Cardiac muscle cell (in vitro differentiated cells and primary cell): ENCODE measurements around the gene ZNF70. TPM values are rescaled to one million over a fixed set of nuclear protein-coding genes. Genes with fewer than 3 reads are reported as not detected.

Source experiments
- DNase-seq, 2 donors: peaks; one replicate each; pipeline versions ENCODE4 v3.0.0 to v3.0.0-alpha.2; 2010 to 2017; ENCODE audit warnings: low read depth in 1 of 2, low spot score in 1 of 2
- H3K27ac ChIP-seq: fragments of 200-600 bp; sonication (generic); 2 replicates; pipeline ENCODE4 v1.5.1; 2016
- H3K27me3 ChIP-seq: fragments of 200-600 bp; sonication (generic); 2 replicates; pipeline ENCODE4 v1.6.0; 2016; ENCODE audit warnings: control low read depth
- H3K36me3 ChIP-seq: fragments of 200-600 bp; sonication (generic); 2 replicates; pipeline ENCODE4 v1.5.1; 2016; ENCODE audit warnings: control low read depth
- H3K4me1 ChIP-seq: fragments of 200-600 bp; sonication (generic); 2 replicates; pipeline ENCODE4 v1.8.1; 2017; ENCODE audit warnings: low read depth, mild to moderate bottlenecking, mixed run types
- H3K4me3 ChIP-seq: fragments of 200-600 bp; sonication (generic); 2 replicates; pipeline ENCODE4 v1.5.1; 2016; ENCODE audit warnings: mild to moderate bottlenecking
- H3K9me3 ChIP-seq: fragments of 200-600 bp; sonication (generic); 2 replicates; pipeline ENCODE4 v1.5.1; 2017; ENCODE audit warnings: low read depth, mild to moderate bottlenecking, control low read depth
- CTCF ChIP-seq: IDR thresholded peaks from 2 replicates; pipeline ENCODE4 v1.5.1; 2012; ENCODE audit warnings: low read depth, mild to moderate bottlenecking, low read length
- polyA plus RNA-seq: library from polyadenylated mRNA; unstranded; fragments of >200 nt; fragmentation: Nextera tagmentation; extraction: Ambion mirVana; gene quantifications from 2 replicates; pipeline ENCODE4 v1.2.1, GENCODE V29; 2016
- total RNA-seq: library from RNA; depleted of rRNA; stranded (reverse); fragments of >200 nt; gene quantifications from 2 replicates; pipeline ENCODE4 v1.2.3, GENCODE V29; 2016

ZNF70 gene
- total and polyA plus RNA-seq, 2 experiments from 2014 or later = 2.3 to 8.4 TPM

GRCh38 chr22:23713696-23714595 is 37.0 kb downstream of the ZNF70 start:
- Histone ChIP-seq H3K4me3 (no peak overlapping the region), H3K36me3 (peaks cover 12% of the 10 kb centered on the region)
- no peak for DNase-seq

GRCh38 chr22:23712256-23712655 is 38.7 kb downstream of the ZNF70 start:
- H3K27ac ChIP-seq = no peak overlapping the region
- no peaks in the 10 kb centered on the region for H3K9me3 ChIP-seq
- DNase-seq = no peak
- no peak for TF ChIP-seq CTCF
- H3K4me1 ChIP-seq = no peaks in the 10 kb centered on the region
- H3K4me3 ChIP-seq = no peak overlapping the region
- H3K27me3 ChIP-seq = no peaks in the 10 kb centered on the region
- H3K36me3 ChIP-seq = peaks cover 24% of the 10 kb centered on the region

More at GRCh38 chr22:23713696-23714595, 37.0 kb downstream of the ZNF70 start:
- TF ChIP-seq CTCF = no peak
- Histone ChIP-seq H3K27ac (no peak overlapping the region), H3K4me1 (no peaks in the 10 kb centered on the region), H3K9me3 (no peaks in the 10 kb centered on the region), H3K27me3 (no peaks in the 10 kb centered on the region)

GRCh38 chr22:23709107-23709506 is 41.8 kb downstream of the ZNF70 start:
- Histone ChIP-seq H3K9me3 (no peaks in the 10 kb centered on the region), H3K27ac (no peak overlapping the region), H3K27me3 (no peaks in the 10 kb centered on the region), H3K4me3 (no peak overlapping the region), H3K4me1 (no peaks in the 10 kb centered on the region), H3K36me3 (peaks cover 32% of the 10 kb centered on the region)
- no peak for DNase-seq
- no peak for TF ChIP-seq CTCF

- no peak for DNase-seq
- no peak overlapping the region for H3K4me3 ChIP-seq
- H3K4me1 ChIP-seq = no peaks in the 10 kb centered on the region
- TF ChIP-seq CTCF = no peak
- H3K27me3 ChIP-seq = no peaks in the 10 kb centered on the region
- peaks cover 32% of the 10 kb centered on the region for H3K36me3 ChIP-seq
- no peaks in the 10 kb centered on the region for H3K9me3 ChIP-seq
- no peak overlapping the region for H3K27ac ChIP-seq
Measured at GRCh38 chr22:23708270-23708669, 42.6 kb downstream of the ZNF70 start.

- Histone ChIP-seq H3K4me1 (no peaks in the 10 kb centered on the region), H3K27ac (no peak overlapping the region), H3K27me3 (no peaks in the 10 kb centered on the region), H3K9me3 (no peaks in the 10 kb centered on the region), H3K4me3 (no peak overlapping the region), H3K36me3 (peaks cover 24% of the 10 kb centered on the region)
- DNase-seq = no peak
- no peak for TF ChIP-seq CTCF
Measured at GRCh38 chr22:23705358-23705757, 45.6 kb downstream of the ZNF70 start.
